B cell (primary cell): ENCODE data around the gene FOXN1. TPM values are rescaled to one million over a fixed set of nuclear protein-coding genes. Genes with fewer than 3 reads are reported as not detected.

Source experiments
- ATAC-seq: fragments of 200-7000 bp; cut with Tn5 transposase; one replicate; pipeline ENCODE4 v1.10.0; 2021; ENCODE audit warnings: low read depth, mild to moderate bottlenecking, moderate number of reproducible peaks, moderate library complexity
- CTCF ChIA-PET: fragments of 350-600 bp; sonication (Branson Sonifier 250); formaldehyde crosslinking; loops from one replicate; lab custom pipeline; 2021; ENCODE audit warnings: antibody characterized with exemption, inconsistent platforms; lab: Charles Lee
- POLR2A ChIA-PET: fragments of 350-600 bp; sonication (Branson Sonifier 250); formaldehyde crosslinking; loops from one replicate; lab custom pipeline; 2021; ENCODE audit warnings: antibody characterized with exemption; lab: Charles Lee
- DNase-seq: peaks from one replicate; pipeline ENCODE4 v3.0.0; 2013
- H2AFZ ChIP-seq: 2 replicates; pipeline ENCODE4 v1.6.1; 2012; ENCODE audit warnings: mild to moderate bottlenecking, low read depth, low read length; ENCODE audit not compliant: insufficient read depth, poor library complexity, severe bottlenecking
- H3K27ac ChIP-seq, 2 donors: 1 replicate in 1 of 2; 2 replicates in 1 of 2; pipeline ENCODE4 v1.5.1; 2012 to 2013; ENCODE audit warnings: low read length in 2 of 2, mild to moderate bottlenecking in 2 of 2, moderate library complexity in 1 of 2
- H3K27me3 ChIP-seq, 4 experiments: fragments of 200-600 bp in 1 of 4; sonication (generic) in 1 of 4; replicated peaks in 1 of 4; 1 replicate in 2 of 4; 2 replicates in 2 of 4; pipeline versions ENCODE4 v1.6.1 to v1.7.0; 2013 to 2016; ENCODE audit warnings: low read length in 3 of 4, mild to moderate bottlenecking in 2 of 4, mixed read lengths in 1 of 4, moderate library complexity in 1 of 4; ENCODE audit not compliant: insufficient read depth in 4 of 4, control insufficient read depth in 3 of 4; ENCODE audit errors: control extremely low read depth in 1 of 4
- H3K36me3 ChIP-seq, 2 experiments: replicated peaks in 1 of 2; 1 replicate in 1 of 2; 2 replicates in 1 of 2; pipeline versions ENCODE4 v1.6.1 to v1.7.1; 2013; ENCODE audit warnings: low read length in 1 of 2; ENCODE audit not compliant: insufficient read depth in 2 of 2, control insufficient read depth in 1 of 2; ENCODE audit errors: control extremely low read depth in 1 of 2, extremely low read depth in 1 of 2
- H3K4me1 ChIP-seq, 2 donors: fragments of 200-600 bp in 1 of 2; sonication (generic) in 1 of 2; 1 replicate in 1 of 2; 2 replicates in 1 of 2; pipeline versions ENCODE4 v1.5.1 to v1.6.1; 2013 to 2017; ENCODE audit warnings: low read length in 2 of 2; ENCODE audit not compliant: control insufficient read depth in 2 of 2, insufficient read depth in 2 of 2
- H3K4me2 ChIP-seq: replicated peaks from 2 replicates; pipeline ENCODE3; 2012; ENCODE audit warnings: mild to moderate bottlenecking, low read depth, low read length; ENCODE audit not compliant: poor library complexity, severe bottlenecking
- H3K4me3 ChIP-seq, 5 experiments: fragments of 200-600 bp in 1 of 5; sonication (generic) in 1 of 5; 1 replicate in 3 of 5; 2 replicates in 2 of 5; pipeline versions ENCODE4 v1.5.1 to v1.7.0; 2011 to 2016; ENCODE audit warnings: low read length in 4 of 5, mild to moderate bottlenecking in 4 of 5, low read depth in 2 of 5, control low read depth in 1 of 5, moderate library complexity in 1 of 5; ENCODE audit not compliant: insufficient read depth in 1 of 5; ENCODE audit errors: control extremely low read depth in 1 of 5, extremely low read depth in 1 of 5
- H3K79me2 ChIP-seq: fragments of 200-600 bp; sonication (generic); one replicate; pipeline ENCODE4 v1.6.0; 2016; ENCODE audit warnings: low read length; ENCODE audit not compliant: control insufficient read depth, insufficient read depth
- H3K9ac ChIP-seq: fragments of 200-600 bp; sonication (generic); 2 replicates; pipeline ENCODE4 v1.6.1; 2017; ENCODE audit warnings: mild to moderate bottlenecking, low read length, moderate library complexity
- H3K9me3 ChIP-seq, 3 donors: one replicate each; pipeline versions ENCODE4 v1.6.1 to v1.7.1; 2013; ENCODE audit warnings: low read length in 2 of 3; ENCODE audit not compliant: control insufficient read depth in 2 of 3, insufficient read depth in 1 of 3; ENCODE audit errors: control extremely low read depth in 1 of 3
- H4K20me1 ChIP-seq: 2 replicates; pipeline ENCODE4 v1.6.0; 2012; ENCODE audit warnings: mild to moderate bottlenecking, low read length; ENCODE audit not compliant: insufficient read depth, control insufficient read depth, poor library complexity, severe bottlenecking
- H3K27ac Mint-ChIP-seq: one replicate; pipeline ENCODE4 v1.8.0; 2021; ENCODE audit warnings: mixed read lengths
- H3K27me3 Mint-ChIP-seq: one replicate; pipeline ENCODE4 v1.8.0; 2021; ENCODE audit warnings: mixed read lengths
- H3K4me1 Mint-ChIP-seq: one replicate; pipeline ENCODE4 v1.8.0; 2021; ENCODE audit warnings: mixed read lengths
- H3K4me3 Mint-ChIP-seq: one replicate; pipeline ENCODE4 v1.8.0; 2021; ENCODE audit warnings: mixed read lengths
- H3K9me3 Mint-ChIP-seq: one replicate; pipeline ENCODE4 v1.8.0; 2022; ENCODE audit warnings: mixed read lengths; ENCODE audit not compliant: insufficient read depth
- CTCF ChIP-seq: fragments of 200-600 bp; IDR thresholded peaks from one replicate; pipeline ENCODE4 v1.8.0; 2022; ENCODE audit warnings: antibody characterized with exemption, mild to moderate bottlenecking
- EZH2 ChIP-seq: IDR thresholded peaks from 2 replicates; pipeline ENCODE4 v1.6.1; 2012; ENCODE audit warnings: borderline replicate concordance, low read depth, mild to moderate bottlenecking, moderate library complexity, low read length; ENCODE audit not compliant: insufficient read depth, poor library complexity, severe bottlenecking
- WGBS: methylation state at CpG from one replicate; pipeline ENCODE4 v1.1.5; 2013; ENCODE audit warnings: missing lambda C conversion rate; ENCODE audit not compliant: insufficient coverage; 5-methylcytosine and 5-hydroxymethylcytosine counted together
- intact Hi-C: fragments of 100-400 bp; cut with micrococcal nuclease; formaldehyde crosslinking; loops from one replicate; pipeline ENCODE4 v1.10.0; 2022
- polyA plus RNA-seq: library from polyadenylated mRNA; depleted of rRNA; stranded (reverse); fragments of >200 nt; gene quantifications from 2 replicates; pipeline ENCODE4 v1.2.3, GENCODE V29; 2012
- total RNA-seq, 2 donors: library from RNA; stranded (reverse); fragments of 120-200 nt in 1 of 2; gene quantifications; 1 replicate in 1 of 2; 2 replicates in 1 of 2; pipeline versions ENCODE4 v1.2.3 to v1.2.4, GENCODE V29; 2013 to 2022

FOXN1 gene
- total and polyA plus RNA-seq, 2 donors (not counting 1 experiment from before 2014, with no cell fraction given): not detected

- Histone ChIP-seq H3K4me3 (no peak overlapping the region), H2AFZ (no peak overlapping the region), H3K27me3 (no peaks in the 10 kb centered on the region), H4K20me1 (no peaks in the 10 kb centered on the region), H3K27ac (no peak overlapping the region), H3K36me3 (no peaks in the 10 kb centered on the region), H3K4me2 (no peak overlapping the region), H3K9me3 (no peaks in the 10 kb centered on the region), H3K4me1 (peaks cover 0 to 7% of the 10 kb centered on the region in 2 donors), H3K79me2 (no peaks in the 10 kb centered on the region), H3K9ac (no peak overlapping the region)
- 93% methylated on average over 6 of the region's 6 CpGs for WGBS
- Mint-ChIP-seq H3K4me3 (no peak overlapping the region), H3K27ac (no peak overlapping the region), H3K9me3 (no peaks in the 10 kb centered on the region), H3K4me1 (peaks cover 4% of the 10 kb centered on the region), H3K27me3 (no peaks in the 10 kb centered on the region)
- DNase-seq (no peak), ATAC-seq (no peak)
- intact Hi-C loops: no loop called here
- ChIA-PET CTCF (no interaction called here), POLR2A (no interaction called here)
- TF ChIP-seq EZH2 (no peak), CTCF (no peak)
Observed at GRCh38 chr17:28523186-28523585, 17.0 kb downstream of the FOXN1 start.

DNA sequence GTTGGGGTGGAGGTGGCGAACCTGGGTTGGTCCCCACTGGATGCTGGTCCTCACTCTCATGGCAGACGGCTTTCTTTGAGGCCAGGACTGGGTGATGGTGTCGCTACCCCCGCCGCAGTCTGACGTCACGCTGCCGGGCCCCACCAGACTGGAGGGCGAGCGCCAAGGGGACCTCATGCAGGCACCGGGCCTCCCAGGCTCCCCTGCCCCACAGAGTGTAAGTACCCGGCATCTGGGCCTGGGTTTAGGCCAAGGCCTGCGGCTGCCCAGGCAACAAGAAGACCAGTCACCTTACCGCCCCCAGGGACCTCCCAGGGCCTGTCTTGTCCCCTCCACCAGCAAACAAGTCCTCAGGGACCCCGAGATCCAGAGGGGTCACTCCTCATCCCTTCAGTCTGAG, 17.7 kb downstream of the FOXN1 start:
- Mint-ChIP-seq H3K4me1 (no peaks in the 10 kb centered on the region), H3K27ac (no peak overlapping the region), H3K4me3 (no peak overlapping the region), H3K9me3 (no peaks in the 10 kb centered on the region), H3K27me3 (no peaks in the 10 kb centered on the region)
- TF ChIP-seq EZH2 (no peak), CTCF (no peak)
- peaks cover 0 to 5% of the 10 kb centered on the region in 2 donors for H3K4me1 ChIP-seq
- no peaks in the 10 kb centered on the region for H4K20me1 ChIP-seq
- H3K9ac ChIP-seq: no peak overlapping the region
- WGBS: 92% methylated on average over 14 of the region's 15 CpGs
- no peak overlapping the region for H2AFZ ChIP-seq
- no peak overlapping the region for H3K4me3 ChIP-seq
- no peaks in the 10 kb centered on the region for H3K27me3 ChIP-seq
- H3K36me3 ChIP-seq: no peaks in the 10 kb centered on the region
- no peaks in the 10 kb centered on the region for H3K79me2 ChIP-seq
- no peak for DNase-seq
- no peak overlapping the region for H3K4me2 ChIP-seq
- ChIA-PET POLR2A (no interaction called here), CTCF (no interaction called here)
- intact Hi-C loops: no loop called here
- no peak overlapping the region for H3K27ac ChIP-seq
- no peaks in the 10 kb centered on the region for H3K9me3 ChIP-seq
- ATAC-seq: no peak
